HS-5 (cell line): ENCODE measurements around the gene PCSK1N.
"Not testable (repeated sequence)": the region's sequence is repeated elsewhere in the genome, so short reads cannot be mapped to it uniquely, and the experiment has no call there.

ENCODE experiments used
- DNase-seq: peaks from one replicate; pipeline ENCODE4 v3.0.0-alpha.2; 2012; ENCODE audit warnings: low read depth

The PCSK1N gene

DNA sequence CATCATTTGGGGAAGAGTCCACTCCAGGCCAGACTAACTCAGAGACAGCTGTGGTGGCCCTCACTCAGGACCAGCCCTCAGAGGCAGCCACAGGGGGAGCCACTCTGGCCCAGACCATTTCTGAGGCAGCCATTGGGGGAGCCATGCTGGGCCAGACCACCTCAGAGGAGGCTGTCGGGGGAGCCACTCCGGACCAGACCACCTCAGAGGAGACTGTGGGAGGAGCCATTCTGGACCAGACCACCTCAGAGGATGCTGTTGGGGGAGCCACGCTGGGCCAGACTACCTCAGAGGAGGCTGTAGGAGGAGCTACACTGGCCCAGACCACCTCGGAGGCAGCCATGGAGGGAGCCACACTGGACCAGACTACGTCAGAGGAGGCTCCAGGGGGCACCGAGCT is 12.4 kb downstream of the PCSK1N start:
- DNase-seq, result no peak

DNA sequence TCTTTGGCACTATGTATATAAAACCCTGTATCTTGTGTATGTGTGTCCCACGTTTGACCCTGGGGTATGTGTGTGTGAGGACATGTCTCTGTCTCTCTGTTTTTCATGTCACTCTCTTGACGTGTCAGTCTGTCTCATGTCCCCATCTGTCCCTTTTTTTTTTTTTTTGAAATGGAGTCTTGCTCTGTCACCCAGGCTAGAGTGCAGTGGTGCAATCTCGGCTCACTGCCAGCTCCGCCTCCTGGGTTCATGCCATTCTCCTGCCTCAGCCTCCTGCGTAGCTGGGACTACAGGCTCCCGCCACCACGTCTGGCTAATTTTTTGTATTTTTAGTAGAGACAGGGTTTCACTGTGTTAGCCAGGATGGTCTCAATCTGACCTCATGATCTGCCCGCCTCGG is 16.0 kb downstream of the PCSK1N start:
- not testable (repeated sequence) for DNase-seq

DNA sequence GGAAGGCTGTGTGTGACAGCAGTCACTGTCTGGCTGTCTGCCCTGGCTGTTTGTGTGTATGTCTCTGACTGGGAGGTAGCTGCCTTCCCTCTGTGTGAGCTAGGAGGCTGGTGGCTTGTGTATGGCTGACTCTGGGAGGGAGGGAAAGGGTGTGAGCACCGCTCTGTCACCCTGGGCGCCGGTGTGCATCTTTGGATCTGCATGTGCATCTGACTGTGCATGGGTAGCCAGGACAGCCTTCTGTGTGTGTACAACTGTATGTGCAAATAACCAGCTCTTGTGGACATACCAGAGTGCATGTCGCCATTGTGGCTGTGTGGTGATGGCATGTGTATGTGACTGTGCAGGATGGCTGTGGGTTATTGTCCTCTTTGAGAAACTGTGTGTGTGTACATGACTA is 16.5 kb downstream of the PCSK1N start:
- no peak for DNase-seq

DNA sequence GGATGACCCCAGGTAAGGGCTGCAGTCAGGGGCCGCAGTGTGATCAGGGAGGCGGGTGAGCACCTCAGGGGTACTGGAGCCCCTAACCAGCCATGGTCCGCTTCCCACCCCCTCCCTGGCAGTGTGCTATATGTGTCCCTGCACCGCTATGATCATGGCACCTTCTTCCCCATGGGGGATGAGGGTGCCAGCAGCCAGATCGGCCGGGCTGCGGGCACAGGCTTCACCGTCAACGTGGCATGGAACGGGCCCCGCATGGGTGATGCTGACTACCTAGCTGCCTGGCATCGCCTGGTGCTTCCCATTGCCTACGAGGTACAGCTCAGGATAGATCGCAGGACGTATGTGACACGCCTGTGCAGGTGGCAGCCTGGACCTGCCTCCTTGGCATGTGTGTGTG is 17.3 kb downstream of the PCSK1N start:
- DNase-seq, result no peak

DNA sequence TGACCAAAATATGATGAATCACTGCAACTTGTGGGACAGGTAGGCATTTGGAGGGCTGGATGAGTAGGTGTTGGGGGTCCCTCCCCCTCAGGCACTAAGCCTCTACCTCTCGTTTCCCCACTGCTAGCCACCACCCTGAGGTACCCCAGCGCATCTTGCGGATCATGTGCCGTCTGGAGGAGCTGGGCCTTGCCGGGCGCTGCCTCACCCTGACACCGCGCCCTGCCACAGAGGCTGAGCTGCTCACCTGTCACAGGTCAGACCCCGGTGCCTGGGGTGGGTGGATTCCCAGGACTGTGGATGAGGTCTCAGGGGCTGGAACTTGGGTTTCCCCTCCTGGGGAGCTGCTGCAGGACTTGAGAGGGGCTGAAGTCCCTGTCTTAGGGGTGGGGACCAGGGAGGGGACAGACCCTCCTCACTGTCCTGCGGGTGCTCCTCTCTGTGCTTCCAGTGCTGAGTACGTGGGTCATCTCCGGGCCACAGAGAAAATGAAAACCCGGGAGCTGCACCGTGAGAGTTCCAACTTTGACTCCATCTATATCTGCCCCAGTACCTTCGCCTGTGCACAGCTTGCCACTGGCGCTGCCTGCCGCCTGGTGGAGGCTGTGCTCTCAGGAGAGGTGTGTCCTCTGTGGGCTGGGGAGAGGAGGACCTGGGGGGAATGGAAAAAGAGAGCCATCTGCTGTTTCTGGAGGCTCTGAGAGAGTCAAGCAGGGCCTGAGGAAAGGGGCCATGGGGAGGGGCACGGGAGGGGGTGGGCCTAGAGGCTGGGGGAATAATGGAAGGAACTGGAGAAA is 19.2 kb downstream of the PCSK1N start:
- DNase-seq, result no peak

DNA sequence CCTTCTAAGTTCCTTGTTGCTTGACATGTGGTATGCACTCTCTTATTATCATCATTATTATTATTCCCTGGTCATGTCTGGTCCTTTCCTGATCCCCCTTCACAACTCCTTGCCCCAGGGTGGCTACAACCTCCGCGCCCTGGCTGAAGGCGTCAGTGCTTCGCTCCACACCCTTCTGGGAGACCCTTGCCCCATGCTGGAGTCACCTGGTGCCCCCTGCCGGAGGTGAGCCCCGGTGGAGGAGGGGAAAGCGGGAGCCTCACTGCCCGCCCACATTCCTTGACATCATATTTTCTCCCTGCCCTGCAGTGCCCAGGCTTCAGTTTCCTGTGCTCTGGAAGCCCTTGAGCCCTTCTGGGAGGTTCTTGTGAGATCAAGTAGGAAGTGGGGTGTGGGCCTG is 20.1 kb downstream of the PCSK1N start:
- DNase-seq, result no peak

DNA sequence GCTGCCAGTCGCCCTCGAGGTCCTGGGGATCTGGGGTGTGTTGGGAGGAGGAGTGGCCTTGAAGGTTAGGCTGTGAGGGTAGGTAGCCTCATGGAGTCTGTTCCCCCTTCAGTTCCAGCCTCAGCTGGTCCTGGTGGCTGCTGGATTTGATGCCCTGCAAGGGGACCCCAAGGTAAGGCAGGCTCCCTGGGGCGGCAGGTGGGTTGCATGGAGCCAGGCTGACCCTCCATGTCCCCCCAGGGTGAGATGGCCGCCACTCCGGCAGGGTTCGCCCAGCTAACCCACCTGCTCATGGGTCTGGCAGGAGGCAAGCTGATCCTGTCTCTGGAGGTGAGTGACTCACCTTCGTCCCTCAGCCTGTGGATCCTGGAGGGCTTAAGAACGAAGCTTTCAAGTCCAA is 20.7 kb downstream of the PCSK1N start:
- no peak for DNase-seq

DNA sequence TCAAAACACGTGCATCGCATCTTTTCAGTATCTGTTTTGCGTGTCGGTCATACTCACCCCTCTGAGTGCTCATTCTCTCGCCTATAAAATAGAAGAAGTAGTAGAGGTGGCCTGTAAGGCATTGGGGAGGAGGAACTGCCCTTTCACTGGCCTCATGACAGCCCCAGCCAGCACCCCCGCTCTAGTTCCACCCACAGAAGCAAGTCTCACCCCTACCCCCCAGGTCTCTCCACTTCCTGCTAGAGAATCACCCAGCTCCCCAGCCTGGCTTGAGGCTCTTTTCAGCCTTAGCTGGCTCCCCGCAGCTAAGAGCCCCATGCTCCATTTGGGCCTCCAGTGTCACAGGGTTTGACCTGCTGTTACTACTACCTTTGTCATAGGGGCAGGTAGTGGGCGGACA is 21.8 kb downstream of the PCSK1N start:
- no peak for DNase-seq

DNA sequence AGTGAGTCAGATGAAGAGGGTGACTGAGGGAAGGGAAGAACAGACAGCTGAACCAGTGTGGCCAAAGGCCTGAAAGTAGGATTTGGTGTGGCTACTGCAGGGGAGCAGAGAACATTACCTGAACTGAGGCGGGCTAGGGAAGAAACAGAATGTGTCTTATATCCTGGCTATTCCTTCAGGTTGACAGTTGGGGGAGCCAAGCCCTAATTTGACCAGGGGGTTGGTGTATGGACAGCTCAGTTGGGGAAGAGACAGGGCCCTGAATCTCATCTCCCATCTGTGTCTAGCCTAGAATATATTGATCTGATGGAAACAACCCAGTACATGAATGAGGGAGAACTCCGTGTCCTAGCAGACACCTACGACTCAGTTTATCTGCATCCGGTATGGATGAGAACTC is 29.3 kb downstream of the PCSK1N start:
- DNase-seq, result no peak

DNA sequence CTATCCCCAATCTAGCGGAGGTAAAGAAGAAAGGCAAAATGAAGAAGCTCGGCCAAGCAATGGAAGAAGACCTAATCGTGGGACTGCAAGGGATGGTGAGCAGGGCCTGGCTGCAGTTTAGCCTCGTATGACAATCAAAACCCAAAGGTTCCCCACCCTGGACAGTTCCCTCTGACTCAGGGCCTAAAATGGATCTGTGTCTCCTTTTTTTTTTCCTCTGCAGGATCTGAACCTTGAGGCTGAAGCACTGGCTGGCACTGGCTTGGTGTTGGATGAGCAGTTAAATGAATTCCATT is 32.6 kb downstream of the PCSK1N start:
- no peak for DNase-seq

DNA sequence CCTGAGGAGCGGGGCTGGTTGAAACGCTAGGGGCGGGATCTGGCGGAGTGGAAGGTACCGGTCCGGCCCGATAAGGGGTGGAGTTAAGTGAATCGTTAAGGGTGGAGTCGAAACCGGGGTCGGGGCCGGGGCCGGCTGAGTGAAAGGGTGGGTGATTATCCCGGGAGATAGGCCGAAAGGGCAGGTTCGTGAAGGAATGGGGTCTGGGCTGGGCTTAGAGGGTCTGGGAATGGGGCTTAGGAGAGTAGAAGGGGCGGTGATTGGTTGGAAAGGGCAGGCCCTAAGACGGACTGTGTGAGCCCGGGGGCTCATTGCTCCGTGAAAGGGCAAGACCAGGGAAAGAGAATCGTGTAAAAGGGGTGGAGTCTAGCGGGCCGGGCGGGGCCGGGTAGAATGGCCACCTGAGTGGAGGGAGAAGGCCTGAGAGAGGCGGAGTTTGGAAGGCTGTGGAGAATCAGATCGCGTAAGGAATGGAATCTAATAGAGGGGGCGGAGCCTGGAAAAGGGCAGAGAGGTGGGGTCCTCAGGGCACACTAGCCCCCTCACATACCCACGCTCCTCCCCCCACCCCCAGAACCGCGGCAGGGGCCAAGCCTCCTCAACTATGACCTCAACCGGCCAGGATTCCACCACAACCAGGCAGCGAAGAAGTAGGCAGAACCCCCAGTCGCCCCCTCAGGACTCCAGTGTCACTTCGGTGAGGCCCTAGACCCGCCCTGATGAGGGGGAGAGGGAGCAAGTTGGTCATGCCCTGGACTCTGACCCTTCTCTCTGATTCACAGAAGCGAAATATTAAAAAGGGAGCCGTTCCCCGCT is 33.1 kb downstream of the PCSK1N start:
- DNase-seq, result peak; percentile 50

DNA sequence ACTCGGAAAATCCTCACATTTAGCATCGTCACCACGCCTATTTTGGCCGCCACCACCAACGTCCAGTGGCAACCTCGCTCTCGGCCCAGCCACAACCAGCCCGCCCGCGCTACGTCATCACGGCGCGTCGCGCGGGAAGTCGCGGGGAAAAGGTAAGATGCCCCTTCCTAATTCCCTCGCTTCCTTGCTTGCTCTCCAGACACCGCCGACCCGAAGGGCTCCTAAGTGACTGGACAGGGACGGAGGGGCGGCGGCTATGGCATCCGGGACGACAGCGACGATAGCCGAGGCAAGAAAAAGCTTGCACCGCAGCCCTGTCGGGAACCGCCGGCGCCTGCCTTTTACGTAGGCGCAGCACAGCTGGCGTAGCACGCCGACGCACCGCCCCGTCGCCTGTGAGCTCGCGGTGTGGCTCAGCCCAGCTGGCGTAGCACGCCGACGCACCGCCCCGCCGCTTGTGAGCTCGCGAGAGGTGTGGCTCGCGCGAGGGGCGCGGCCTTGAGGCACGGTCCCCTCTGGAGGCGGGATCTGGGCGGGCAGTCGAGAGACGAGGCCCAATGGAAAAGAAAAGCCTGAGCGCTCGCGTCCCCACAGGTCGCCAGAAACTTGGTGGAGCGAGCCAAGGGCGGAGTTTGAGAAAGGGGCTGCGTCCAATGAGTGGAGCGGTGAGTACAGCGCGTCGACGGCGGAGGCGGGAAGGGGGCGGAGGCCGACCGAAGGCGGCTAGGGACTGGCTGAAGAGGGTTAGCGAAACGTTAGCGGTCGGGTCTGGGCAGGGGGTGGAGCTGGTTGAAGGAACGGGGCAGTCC is 33.9 kb downstream of the PCSK1N start, which contains the start of gene HDAC6:
Gene HDAC6 (plus strand): TSS at position 788 of the 809 bp plus-strand sequence. CDS start 626 bp downstream, outside the sequence.
- DNase-seq, result peak; percentile 93

DNA sequence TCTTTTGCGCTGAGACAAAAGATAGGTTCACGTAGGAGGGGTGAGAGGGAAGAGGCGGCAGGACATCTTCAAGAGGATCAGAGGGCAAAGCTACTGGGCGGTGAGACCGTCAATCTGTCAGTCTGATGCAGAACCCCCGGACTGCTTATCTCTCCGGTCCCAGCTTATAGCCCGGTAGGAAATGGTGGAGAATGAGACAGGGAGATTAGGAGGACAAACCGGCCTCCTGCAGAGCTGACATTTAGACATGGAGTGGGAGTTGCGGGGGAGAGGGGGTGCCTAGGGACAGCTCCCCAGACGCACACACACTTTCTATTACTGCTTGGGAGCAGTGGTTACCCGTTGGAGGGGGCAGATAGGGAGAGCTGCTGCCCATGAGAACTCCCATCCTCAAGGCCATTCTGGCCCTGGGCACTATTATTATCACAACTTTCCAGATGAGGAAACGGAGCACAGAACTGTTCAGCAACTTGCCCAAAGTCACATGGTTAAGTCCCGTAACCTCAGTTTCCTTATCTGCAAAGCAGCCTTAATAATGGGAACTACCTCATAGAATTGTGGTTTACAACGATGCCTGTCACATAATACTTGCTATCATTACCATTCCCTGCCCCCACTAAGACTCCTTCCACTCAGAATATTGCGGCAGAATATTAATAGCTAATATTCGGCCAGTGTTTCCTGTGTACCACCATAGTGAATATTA is 34.7 kb downstream of the PCSK1N start:
- no peak for DNase-seq

DNA sequence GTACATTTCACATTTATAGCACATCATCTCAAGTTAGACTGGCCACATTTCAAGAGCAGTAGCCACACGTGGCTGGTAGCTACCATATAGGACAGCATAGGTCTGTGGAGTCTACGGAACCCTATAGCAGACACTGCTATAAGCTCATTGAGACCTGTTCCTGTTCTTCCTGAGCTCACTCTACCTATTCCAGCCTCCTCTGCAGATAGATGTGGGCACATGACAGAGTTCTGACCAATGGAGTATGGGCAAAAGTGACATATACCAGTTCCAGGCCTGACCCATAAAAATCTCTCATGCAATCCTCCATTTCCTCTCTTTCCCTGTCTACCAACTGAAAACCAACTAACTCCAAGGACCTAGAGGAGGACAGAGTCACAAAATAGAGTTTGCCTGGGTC is 37.1 kb downstream of the PCSK1N start:
- DNase-seq, result no peak

DNA sequence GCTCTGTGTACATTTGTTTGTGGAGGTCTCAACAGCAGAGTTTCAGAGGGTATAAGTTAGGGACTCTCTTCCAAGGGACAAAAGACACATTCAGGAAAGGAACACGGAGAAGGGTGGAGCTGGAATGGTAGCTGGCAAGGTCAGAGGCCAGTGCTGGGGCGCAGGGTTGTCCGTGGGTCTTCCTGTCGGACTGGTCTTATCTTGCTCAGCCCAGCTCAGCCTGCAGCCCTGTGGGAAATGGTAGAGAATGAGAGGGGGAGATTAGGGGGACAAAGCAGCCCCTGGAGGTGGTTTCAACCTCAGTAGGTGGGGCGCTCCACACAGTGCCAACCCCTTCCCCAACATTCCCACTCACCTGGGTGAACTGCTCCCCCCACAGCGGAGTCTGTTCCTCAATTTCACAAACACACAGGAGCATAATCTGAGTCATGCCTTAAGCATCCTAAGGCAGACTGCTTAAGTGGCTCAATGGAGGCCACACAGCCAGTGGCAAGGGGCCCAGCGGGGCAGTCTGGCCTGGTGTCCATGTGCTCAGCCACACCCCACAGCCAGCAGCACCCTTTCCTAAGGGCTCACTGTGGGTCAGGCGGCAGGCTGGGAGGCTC is 40.4 kb downstream of the PCSK1N start:
- peak; percentile 49 for DNase-seq

DNA sequence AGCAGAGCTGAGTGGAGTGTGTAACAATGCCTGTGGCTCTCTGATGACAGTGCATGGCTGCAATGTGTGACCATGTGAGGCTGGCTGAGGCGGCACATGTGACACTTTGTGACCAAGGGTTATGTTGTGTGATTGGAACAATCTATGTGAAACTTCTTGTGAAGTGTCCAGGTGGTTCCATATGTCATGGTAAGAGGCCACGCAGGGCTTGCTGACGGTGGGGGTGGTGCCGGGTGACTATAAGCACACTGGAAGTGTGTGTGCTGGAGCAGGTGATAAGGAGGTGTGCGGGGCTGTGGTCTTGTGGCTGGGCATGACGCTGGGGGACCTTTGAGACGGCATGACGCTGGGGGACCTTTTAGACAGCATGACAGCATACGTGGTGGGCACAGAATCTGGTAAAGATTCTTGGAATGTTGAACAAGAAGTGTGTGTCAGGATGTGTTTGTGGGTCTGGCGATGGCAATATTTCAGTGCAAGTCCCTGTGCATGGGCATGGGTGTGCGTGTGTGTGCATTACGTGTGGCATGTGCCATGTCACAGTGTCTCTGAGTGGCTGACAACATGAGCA is 41.0 kb downstream of the PCSK1N start:
- DNase-seq, result no peak

DNA sequence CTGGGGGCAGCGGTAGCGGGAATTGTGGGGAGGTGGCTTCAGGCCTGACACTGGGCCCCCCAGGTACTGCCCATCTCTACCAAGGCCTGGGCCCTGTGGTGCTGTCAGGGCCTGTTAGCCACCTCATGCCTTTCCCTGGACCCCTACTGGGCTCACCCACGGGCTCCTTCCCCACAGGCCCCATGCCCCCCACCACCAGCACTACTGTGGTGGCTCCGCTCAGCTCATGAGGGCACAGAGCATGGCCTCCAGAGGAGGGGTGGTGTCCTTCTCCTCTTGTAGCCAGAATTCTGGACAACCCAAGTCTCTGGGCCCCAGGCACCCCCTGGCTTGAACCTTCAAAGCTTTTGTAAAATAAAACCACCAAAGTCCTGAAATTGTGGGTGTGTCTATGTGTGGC is 41.5 kb downstream of the PCSK1N start:
- DNase-seq, result no peak

DNA sequence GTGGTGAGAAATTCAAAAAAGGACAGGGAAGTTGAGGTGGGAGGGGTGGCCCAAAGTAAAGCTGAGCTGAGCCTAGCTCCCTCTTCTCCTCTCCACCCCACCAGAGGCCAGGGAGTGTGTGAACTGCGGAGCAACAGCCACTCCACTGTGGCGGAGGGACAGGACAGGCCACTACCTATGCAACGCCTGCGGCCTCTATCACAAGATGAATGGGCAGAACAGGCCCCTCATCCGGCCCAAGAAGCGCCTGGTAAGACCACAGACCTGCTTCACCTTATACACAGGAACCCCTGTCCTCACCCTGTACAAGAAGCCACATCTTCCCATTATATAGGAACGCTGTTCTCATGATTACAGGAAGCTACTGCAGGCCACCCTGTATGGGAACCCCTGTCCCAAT is 43.2 kb downstream of the PCSK1N start:
- no peak for DNase-seq

DNA sequence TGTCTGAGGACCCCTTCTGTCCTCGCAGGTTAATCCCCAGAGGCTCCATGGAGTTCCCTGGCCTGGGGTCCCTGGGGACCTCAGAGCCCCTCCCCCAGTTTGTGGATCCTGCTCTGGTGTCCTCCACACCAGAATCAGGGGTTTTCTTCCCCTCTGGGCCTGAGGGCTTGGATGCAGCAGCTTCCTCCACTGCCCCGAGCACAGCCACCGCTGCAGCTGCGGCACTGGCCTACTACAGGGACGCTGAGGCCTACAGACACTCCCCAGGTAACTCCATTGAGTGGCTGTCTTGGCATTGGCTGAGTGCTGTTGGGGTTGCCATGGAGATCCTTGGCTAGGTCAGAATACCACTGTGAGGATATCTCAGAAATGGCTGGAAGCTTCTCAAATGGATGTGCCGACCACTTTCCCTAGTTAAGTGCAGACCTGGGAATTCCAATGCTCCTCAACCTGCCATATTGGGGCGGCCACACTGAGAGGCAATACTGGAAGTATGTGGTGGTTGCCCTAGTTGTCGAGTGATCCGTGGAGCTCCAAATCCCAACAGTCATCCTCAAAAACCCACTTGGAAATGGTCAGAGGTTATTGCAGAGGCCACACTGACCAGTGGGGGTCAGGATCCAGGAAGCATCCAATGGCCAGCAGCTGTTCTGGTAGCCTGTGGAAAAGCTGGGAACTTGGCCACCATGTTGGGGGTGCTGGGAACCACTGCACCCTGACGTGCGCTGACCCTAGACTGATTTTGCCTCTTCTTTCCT is 44.2 kb downstream of the PCSK1N start:
- no peak for DNase-seq

DNA sequence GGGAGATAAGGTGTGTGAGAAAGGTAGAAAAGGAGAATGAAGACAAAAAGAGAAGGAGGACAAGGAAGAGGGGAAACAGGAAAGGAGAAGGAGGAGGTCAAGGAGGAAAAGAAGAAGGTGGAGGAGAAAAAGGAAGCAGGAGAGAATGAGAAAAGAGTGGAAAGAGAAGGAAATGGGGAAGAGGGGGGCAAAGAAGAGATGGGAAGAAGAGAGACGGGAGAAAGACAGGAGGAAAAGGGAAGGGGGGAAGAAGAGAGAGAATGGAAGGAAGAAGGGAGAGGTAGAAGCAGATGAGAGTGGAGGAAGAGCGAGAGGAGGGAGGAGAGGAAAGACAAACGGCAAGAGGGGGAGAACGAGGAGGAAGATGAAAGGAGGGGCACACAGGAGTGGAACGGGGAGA is 44.9 kb downstream of the PCSK1N start:
- no peak for DNase-seq
